OCI-LY7 (cell line): Measurements from ENCODE around the gene IQGAP2.

Source experiments
- CTCF ChIP-seq: fragments of 200-600 bp; sonication (generic); conservative IDR thresholded peaks from 2 replicates; pipeline ENCODE4 v1.5.1; 2014; ENCODE audit warnings: mild to moderate bottlenecking, antibody characterized with exemption, low read length, moderate library complexity, mixed read lengths
- EZH2phosphoT487 ChIP-seq: fragments of 200-600 bp; sonication (generic); IDR thresholded peaks from 2 replicates; pipeline ENCODE4 v1.6.1; 2018; ENCODE audit warnings: low read depth, borderline replicate concordance, mild to moderate bottlenecking, mixed run types, antibody characterized with exemption, low read length, moderate library complexity, mixed read lengths

- TF ChIP-seq CTCF (no peak), EZH2phosphoT487 (no peak)
These were observed 269.2 kb downstream of the IQGAP2 start for GRCh38 chr5:76672242-76672641.
